ENCODE measurements around the gene XPA. TPM values are rescaled to one million over a fixed set of nuclear protein-coding genes. Genes with fewer than 3 reads are reported as not detected.

The XPA gene
- total and polyA plus RNA-seq, 4 donors, result 6.6 to 19.6 (median 6.8) TPM

GRCh38 chr9:97722331-97722730, 25.2 kb upstream of the XPA start:
- Histone ChIP-seq H3K9me3 (ENCODE audit: control insufficient read depth in 4 of 4, low read length in 3 of 4) (peaks cover 0 to 2% (median 0%) of the 10 kb centered on the region in 4 donors), H3K27me3 (ENCODE audit: control insufficient read depth in 4 of 4, insufficient read depth in 4 of 4, low read length in 3 of 4) (no peaks in the 10 kb centered on the region), H3K36me3 (ENCODE audit: control insufficient read depth in 4 of 4, insufficient read depth in 3 of 4, low read depth in 1 of 4, low read length in 3 of 4) (no peaks in the 10 kb centered on the region), H3K4me1 (ENCODE audit: control insufficient read depth in 4 of 4, insufficient read depth in 4 of 4, low read length in 3 of 4) (no peaks in the 10 kb centered on the region), H3K9ac (ENCODE audit: low read depth in 1 of 2, low read length in 2 of 2) (no peak overlapping the region), H3K4me3 (ENCODE audit: low read depth in 1 of 3, low read length in 3 of 3) (no peak overlapping the region), H3K27ac (ENCODE audit: low read depth in 1 of 2, low read length in 2 of 2) (no peak overlapping the region)
- DNase-seq (ENCODE audit: low spot score), result no peak
- no peak for TF ChIP-seq NR2F2 (IDR thresholded peaks at IDR 0.05)
- TF ChIP-seq FOXA1 (IDR thresholded peaks at IDR 0.05), result no peak
- no peak for TF ChIP-seq HNF4A (conservative IDR thresholded peaks at IDR 0.05)
- no peak for TF ChIP-seq TAF1 (conservative IDR thresholded peaks at IDR 0.05)
- no peak for TF ChIP-seq FOXA2 (IDR thresholded peaks at IDR 0.05)
- TF ChIP-seq, protein P1, sequence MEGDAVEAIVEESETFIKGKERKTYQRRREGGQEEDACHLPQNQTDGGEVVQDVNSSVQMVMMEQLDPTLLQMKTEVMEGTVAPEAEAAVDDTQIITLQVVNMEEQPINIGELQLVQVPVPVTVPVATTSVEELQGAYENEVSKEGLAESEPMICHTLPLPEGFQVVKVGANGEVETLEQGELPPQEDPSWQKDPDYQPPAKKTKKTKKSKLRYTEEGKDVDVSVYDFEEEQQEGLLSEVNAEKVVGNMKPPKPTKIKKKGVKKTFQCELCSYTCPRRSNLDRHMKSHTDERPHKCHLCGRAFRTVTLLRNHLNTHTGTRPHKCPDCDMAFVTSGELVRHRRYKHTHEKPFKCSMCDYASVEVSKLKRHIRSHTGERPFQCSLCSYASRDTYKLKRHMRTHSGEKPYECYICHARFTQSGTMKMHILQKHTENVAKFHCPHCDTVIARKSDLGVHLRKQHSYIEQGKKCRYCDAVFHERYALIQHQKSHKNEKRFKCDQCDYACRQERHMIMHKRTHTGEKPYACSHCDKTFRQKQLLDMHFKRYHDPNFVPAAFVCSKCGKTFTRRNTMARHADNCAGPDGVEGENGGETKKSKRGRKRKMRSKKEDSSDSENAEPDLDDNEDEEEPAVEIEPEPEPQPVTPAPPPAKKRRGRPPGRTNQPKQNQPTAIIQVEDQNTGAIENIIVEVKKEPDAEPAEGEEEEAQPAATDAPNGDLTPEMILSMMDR (IDR thresholded peaks at IDR 0.05; ENCODE audit: low read depth, low read length, missing input control), result no peak
- TF ChIP-seq, protein P2, sequence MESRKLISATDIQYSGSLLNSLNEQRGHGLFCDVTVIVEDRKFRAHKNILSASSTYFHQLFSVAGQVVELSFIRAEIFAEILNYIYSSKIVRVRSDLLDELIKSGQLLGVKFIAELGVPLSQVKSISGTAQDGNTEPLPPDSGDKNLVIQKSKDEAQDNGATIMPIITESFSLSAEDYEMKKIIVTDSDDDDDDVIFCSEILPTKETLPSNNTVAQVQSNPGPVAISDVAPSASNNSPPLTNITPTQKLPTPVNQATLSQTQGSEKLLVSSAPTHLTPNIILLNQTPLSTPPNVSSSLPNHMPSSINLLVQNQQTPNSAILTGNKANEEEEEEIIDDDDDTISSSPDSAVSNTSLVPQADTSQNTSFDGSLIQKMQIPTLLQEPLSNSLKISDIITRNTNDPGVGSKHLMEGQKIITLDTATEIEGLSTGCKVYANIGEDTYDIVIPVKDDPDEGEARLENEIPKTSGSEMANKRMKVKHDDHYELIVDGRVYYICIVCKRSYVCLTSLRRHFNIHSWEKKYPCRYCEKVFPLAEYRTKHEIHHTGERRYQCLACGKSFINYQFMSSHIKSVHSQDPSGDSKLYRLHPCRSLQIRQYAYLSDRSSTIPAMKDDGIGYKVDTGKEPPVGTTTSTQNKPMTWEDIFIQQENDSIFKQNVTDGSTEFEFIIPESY (IDR thresholded peaks at IDR 0.05), result no peak
- TF ChIP-seq MAX (IDR thresholded peaks at IDR 0.05), result no peak
- no peak for TF ChIP-seq EGR1 (IDR thresholded peaks at IDR 0.05; ENCODE audit: low read depth in 2 of 2)
- TF ChIP-seq, protein P3, sequence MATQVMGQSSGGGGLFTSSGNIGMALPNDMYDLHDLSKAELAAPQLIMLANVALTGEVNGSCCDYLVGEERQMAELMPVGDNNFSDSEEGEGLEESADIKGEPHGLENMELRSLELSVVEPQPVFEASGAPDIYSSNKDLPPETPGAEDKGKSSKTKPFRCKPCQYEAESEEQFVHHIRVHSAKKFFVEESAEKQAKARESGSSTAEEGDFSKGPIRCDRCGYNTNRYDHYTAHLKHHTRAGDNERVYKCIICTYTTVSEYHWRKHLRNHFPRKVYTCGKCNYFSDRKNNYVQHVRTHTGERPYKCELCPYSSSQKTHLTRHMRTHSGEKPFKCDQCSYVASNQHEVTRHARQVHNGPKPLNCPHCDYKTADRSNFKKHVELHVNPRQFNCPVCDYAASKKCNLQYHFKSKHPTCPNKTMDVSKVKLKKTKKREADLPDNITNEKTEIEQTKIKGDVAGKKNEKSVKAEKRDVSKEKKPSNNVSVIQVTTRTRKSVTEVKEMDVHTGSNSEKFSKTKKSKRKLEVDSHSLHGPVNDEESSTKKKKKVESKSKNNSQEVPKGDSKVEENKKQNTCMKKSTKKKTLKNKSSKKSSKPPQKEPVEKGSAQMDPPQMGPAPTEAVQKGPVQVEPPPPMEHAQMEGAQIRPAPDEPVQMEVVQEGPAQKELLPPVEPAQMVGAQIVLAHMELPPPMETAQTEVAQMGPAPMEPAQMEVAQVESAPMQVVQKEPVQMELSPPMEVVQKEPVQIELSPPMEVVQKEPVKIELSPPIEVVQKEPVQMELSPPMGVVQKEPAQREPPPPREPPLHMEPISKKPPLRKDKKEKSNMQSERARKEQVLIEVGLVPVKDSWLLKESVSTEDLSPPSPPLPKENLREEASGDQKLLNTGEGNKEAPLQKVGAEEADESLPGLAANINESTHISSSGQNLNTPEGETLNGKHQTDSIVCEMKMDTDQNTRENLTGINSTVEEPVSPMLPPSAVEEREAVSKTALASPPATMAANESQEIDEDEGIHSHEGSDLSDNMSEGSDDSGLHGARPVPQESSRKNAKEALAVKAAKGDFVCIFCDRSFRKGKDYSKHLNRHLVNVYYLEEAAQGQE (IDR thresholded peaks at IDR 0.05), result no peak
- TF ChIP-seq GABPA (IDR thresholded peaks at IDR 0.05 in 1 of 2, conservative IDR thresholded peaks at IDR 0.05 in 1 of 2), result no peak
- TF ChIP-seq SP1 (IDR thresholded peaks at IDR 0.05), result no peak
- no peak for TF ChIP-seq YY1 (IDR thresholded peaks at IDR 0.05)
- no peak for TF ChIP-seq HNF4G (IDR thresholded peaks at IDR 0.05)
- no peak for TF ChIP-seq JUND (IDR thresholded peaks at IDR 0.05)
- TF ChIP-seq, protein P4, sequence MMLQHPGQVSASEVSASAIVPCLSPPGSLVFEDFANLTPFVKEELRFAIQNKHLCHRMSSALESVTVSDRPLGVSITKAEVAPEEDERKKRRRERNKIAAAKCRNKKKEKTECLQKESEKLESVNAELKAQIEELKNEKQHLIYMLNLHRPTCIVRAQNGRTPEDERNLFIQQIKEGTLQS (IDR thresholded peaks at IDR 0.05), result no peak
- TF ChIP-seq RAD21 (IDR thresholded peaks at IDR 0.05), result no peak
- 82% methylated on average over 2 of the region's 2 CpGs for WGBS

DNA sequence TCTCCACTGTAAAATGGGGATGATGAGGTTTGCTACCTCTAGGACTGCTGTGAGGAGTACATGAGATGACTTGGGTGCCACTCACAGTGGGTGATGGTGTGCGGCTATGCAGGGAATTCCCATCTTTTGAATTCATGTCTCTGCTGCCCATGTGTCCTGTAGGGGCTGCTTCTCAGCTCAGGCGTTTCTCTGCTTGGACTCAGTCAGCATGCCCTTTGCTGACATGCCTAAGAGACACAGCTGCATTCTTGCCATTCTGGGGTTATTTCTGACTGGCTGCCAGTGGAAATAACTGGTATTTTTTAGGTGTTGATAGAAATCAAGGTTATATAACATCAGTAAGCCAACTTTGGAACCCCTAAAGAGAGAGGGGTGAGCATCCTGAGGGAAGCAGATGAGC, 24.3 kb upstream of the XPA start:
- H3K27ac ChIP-seq (ENCODE audit: low read depth in 1 of 2, low read length in 2 of 2), result no peak overlapping the region
- no peaks in the 10 kb centered on the region for H3K27me3 ChIP-seq (ENCODE audit: control insufficient read depth in 4 of 4, insufficient read depth in 4 of 4, low read length in 3 of 4)
- DNase-seq (ENCODE audit: low spot score), result no peak
- H3K9ac ChIP-seq (ENCODE audit: low read depth in 1 of 2, low read length in 2 of 2), result no peak overlapping the region
- H3K4me3 ChIP-seq (ENCODE audit: low read depth in 1 of 3, low read length in 3 of 3), result no peak overlapping the region
- no peaks in the 10 kb centered on the region for H3K36me3 ChIP-seq (ENCODE audit: control insufficient read depth in 4 of 4, insufficient read depth in 3 of 4, low read depth in 1 of 4, low read length in 3 of 4)
- H3K4me1 ChIP-seq (ENCODE audit: control insufficient read depth in 4 of 4, insufficient read depth in 4 of 4, low read length in 3 of 4), result no peaks in the 10 kb centered on the region
- peaks cover 0 to 2% (median 0%) of the 10 kb centered on the region in 4 donors for H3K9me3 ChIP-seq (ENCODE audit: control insufficient read depth in 4 of 4, low read length in 3 of 4)
- 88% methylated on average over 2 of the region's 2 CpGs for WGBS
- TF ChIP-seq RXRA (IDR thresholded peaks at IDR 0.05), result no peak
